Measurements from ENCODE around the gene ASTN2.

DNA sequence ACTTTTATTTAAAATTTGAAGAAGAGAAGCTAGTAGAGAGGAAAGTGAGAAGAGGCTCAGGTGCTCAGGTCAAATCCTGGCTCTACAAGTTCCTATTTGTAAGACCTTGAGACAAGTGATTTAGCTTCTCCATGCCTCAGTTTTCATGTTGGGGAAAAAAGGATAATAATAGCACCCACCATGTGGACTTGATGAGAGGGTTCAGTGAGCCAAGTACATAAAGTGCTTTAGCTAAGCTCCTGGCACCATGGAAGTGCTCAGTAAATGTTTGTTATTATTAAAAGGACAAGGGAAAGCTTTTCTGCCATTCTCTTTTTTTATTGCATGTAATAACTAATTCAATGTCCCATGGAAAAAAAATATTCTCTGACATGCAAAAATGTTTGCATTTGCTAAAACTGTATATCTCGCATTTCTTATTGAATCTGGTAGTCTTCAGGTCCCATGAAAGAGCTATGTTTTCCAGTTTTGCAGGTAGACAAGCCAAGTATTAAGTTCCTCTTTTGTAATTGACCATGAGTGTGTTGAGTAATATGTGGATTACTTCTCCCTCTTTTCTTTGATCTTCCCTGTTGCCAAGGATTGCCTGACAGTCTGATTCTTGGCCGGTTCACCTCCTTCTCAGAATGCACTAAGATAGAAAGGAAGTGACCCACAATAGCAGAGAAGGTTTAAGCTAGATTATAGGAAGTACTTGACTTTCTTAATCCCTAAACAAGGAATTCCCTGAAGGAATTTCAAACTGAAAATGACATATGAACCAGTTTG, 773.4 kb downstream of the ASTN2 start:
- TF ChIP-seq, protein P1, sequence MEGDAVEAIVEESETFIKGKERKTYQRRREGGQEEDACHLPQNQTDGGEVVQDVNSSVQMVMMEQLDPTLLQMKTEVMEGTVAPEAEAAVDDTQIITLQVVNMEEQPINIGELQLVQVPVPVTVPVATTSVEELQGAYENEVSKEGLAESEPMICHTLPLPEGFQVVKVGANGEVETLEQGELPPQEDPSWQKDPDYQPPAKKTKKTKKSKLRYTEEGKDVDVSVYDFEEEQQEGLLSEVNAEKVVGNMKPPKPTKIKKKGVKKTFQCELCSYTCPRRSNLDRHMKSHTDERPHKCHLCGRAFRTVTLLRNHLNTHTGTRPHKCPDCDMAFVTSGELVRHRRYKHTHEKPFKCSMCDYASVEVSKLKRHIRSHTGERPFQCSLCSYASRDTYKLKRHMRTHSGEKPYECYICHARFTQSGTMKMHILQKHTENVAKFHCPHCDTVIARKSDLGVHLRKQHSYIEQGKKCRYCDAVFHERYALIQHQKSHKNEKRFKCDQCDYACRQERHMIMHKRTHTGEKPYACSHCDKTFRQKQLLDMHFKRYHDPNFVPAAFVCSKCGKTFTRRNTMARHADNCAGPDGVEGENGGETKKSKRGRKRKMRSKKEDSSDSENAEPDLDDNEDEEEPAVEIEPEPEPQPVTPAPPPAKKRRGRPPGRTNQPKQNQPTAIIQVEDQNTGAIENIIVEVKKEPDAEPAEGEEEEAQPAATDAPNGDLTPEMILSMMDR (IDR thresholded peaks at IDR 0.05; ENCODE audit: low read depth, low read length), result no peak
- no peak for TF ChIP-seq POLR2A (IDR thresholded peaks at IDR 0.05; ENCODE audit: extremely low read depth, insufficient read length)
- TF ChIP-seq, protein P2, sequence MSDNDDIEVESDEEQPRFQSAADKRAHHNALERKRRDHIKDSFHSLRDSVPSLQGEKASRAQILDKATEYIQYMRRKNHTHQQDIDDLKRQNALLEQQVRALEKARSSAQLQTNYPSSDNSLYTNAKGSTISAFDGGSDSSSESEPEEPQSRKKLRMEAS (IDR thresholded peaks at IDR 0.05; ENCODE audit: low read depth, low read length), result no peak
